Fibroblast of skin of scalp (primary cell): ENCODE data around the gene LAMC3.

ENCODE experiments used
- DNase-seq: peaks from one replicate; pipeline ENCODE4 v3.0.0-alpha.2; 2013

The LAMC3 gene

GRCh38 chr9:131125288-131126058 lies 116.5 kb downstream of the LAMC3 start, which contains the start of gene NUP214:
Gene NUP214 (plus strand): TSS chr9:131125586. CDS start chr9:131125705, 119 bp downstream.
- DNase-seq: peak; percentile 98

- DNase-seq: no peak
These were observed 117.1 kb downstream of the LAMC3 start for GRCh38 chr9:131126059-131126426.

GRCh38 chr9:131129183-131129582 lies 120.2 kb downstream of the LAMC3 start:
- no peak for DNase-seq

GRCh38 chr9:131138676-131139075 lies 129.7 kb downstream of the LAMC3 start:
- DNase-seq: no peak

GRCh38 chr9:131140112-131140511 lies 131.1 kb downstream of the LAMC3 start:
- DNase-seq: no peak

GRCh38 chr9:131140550-131140949 lies 131.6 kb downstream of the LAMC3 start:
- no peak for DNase-seq

GRCh38 chr9:131142160-131142559 lies 133.2 kb downstream of the LAMC3 start:
- DNase-seq: no peak
